Loucy (cell line): ENCODE data around the gene IL12B.

Experiments used
- EZH2phosphoT487 ChIP-seq: fragments of 200-600 bp; IDR thresholded peaks from 2 replicates; pipeline ENCODE4 v1.6.1; 2018; ENCODE audit warnings: antibody characterized with exemption, mild to moderate bottlenecking, moderate library complexity, borderline replicate concordance
- TF ChIP-seq, protein P1 (sequence below): fragments of 200-600 bp; sonication (generic); conservative IDR thresholded peaks from 2 replicates; pipeline ENCODE4 v1.5.1; 2014; ENCODE audit warnings: mild to moderate bottlenecking, antibody characterized with exemption, low read length

GRCh38 chr5:159336586-159336985 lies 6.3 kb upstream of the IL12B start:
- TF ChIP-seq, protein P1, sequence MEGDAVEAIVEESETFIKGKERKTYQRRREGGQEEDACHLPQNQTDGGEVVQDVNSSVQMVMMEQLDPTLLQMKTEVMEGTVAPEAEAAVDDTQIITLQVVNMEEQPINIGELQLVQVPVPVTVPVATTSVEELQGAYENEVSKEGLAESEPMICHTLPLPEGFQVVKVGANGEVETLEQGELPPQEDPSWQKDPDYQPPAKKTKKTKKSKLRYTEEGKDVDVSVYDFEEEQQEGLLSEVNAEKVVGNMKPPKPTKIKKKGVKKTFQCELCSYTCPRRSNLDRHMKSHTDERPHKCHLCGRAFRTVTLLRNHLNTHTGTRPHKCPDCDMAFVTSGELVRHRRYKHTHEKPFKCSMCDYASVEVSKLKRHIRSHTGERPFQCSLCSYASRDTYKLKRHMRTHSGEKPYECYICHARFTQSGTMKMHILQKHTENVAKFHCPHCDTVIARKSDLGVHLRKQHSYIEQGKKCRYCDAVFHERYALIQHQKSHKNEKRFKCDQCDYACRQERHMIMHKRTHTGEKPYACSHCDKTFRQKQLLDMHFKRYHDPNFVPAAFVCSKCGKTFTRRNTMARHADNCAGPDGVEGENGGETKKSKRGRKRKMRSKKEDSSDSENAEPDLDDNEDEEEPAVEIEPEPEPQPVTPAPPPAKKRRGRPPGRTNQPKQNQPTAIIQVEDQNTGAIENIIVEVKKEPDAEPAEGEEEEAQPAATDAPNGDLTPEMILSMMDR: no peak
- no peak for TF ChIP-seq EZH2phosphoT487
